Measurements from ENCODE around the gene TENT5C. TPM values are rescaled to one million over a fixed set of nuclear protein-coding genes. Genes with fewer than 3 reads are reported as not detected.

Gene TENT5C
- total and polyA plus RNA-seq, 10 of the 15 experiments (the other 5 are each of a cell fraction or from before 2014, with no cell fraction given): 0.19 to 2.4 (median 0.78) TPM

GRCh38 chr1:117565745-117566455 is 39.9 kb upstream of the TENT5C start:
- no peaks in the 10 kb centered on the region for H3K9me3 ChIP-seq (replicated peaks; ENCODE audit: control insufficient read depth, insufficient read depth, low read length)
- H3K79me2 ChIP-seq (ENCODE audit: control insufficient read depth, insufficient read depth, low read length): no peaks in the 10 kb centered on the region
- no peak overlapping the region for H3K9ac ChIP-seq (ENCODE audit: control insufficient read depth, insufficient read depth, low read length)
- ChIA-PET POLR2A (no interaction called here), CTCF (interaction anchor here (0.7 to 1.1 kb wide), 2 partner anchors 191 to 193 kb away, joined by 3 read pairs; no protein-coding TSS in a partner anchor), RAD21 (ENCODE audit: unreplicated experiment) (no interaction called here), SMC1A (ENCODE audit: uncharacterized antibody, unreplicated experiment) (no interaction called here)
- H3K36me3 ChIP-seq (ENCODE audit: control insufficient read depth in 2 of 2, insufficient read depth in 2 of 2, low read length in 1 of 2): no peaks in the 10 kb centered on the region
- no peak overlapping the region for H2AFZ ChIP-seq (ENCODE audit: control insufficient read depth, low read depth, low read length)
- BruUV-seq (replicated peaks): no TSS peak
- H3K4me1 ChIP-seq (ENCODE audit: control insufficient read depth, insufficient read depth, low read length): no peaks in the 10 kb centered on the region
- TF ChIP-seq HDAC6 (IDR thresholded peaks at IDR 0.05; ENCODE audit: unreplicated experiment): no peak
- no peak for TF ChIP-seq CHD1 (IDR thresholded peaks at IDR 0.05; ENCODE audit: low read depth, low read length)
- TF ChIP-seq IKZF1 (conservative IDR thresholded peaks at IDR 0.05): no peak
- no peak for TF ChIP-seq BCLAF1 (IDR thresholded peaks at IDR 0.05)
- no peak for TF ChIP-seq NFYB (IDR thresholded peaks at IDR 0.05; ENCODE audit: insufficient read depth, low read depth, low read length)
- TF ChIP-seq PKNOX1 (IDR thresholded peaks at IDR 0.05): no peak
- no peak for TF ChIP-seq SREBF1 (IDR thresholded peaks at IDR 0.05; ENCODE audit: low read length)
- no peak for TF ChIP-seq EED (IDR thresholded peaks at IDR 0.05; ENCODE audit: low read depth)
- TF ChIP-seq EZH2 (IDR thresholded peaks at IDR 0.05; ENCODE audit: borderline replicate concordance, control insufficient read depth, low read depth, low read length): no peak
- no peak for TF ChIP-seq GATAD2B (conservative IDR thresholded peaks at IDR 0.05; ENCODE audit: low read depth)
- TF ChIP-seq ZNF384 (IDR thresholded peaks at IDR 0.05; ENCODE audit: borderline replicate concordance, low read depth, low read length): no peak
- TF ChIP-seq IRF3 (IDR thresholded peaks at IDR 0.05): no peak
- DNase-seq (ENCODE audit: low read depth, low spot score) (no peak), ATAC-seq (no peak), FAIRE-seq (no peak)
- peaks cover 0 to 6% of the 10 kb centered on the region in 2 experiments; a peak in 3 of 4 replicates for H3K27me3 ChIP-seq (replicated peaks in 1 of 2; ENCODE audit: control insufficient read depth in 2 of 2, insufficient read depth in 2 of 2, low read length in 1 of 2)
- no peak overlapping the region for H3K4me2 ChIP-seq (ENCODE audit: control insufficient read depth, insufficient read depth)
- H3K4me3 ChIP-seq: no peak overlapping the region
- WGBS (ENCODE audit: insufficient coverage, insufficient replicate concordance, low lambda C conversion rate, missing lambda C conversion rate): 44% methylated on average over 8 of the region's 8 CpGs
- intact Hi-C loops (cut with micrococcal nuclease; ENCODE audit: unreplicated experiment): no loop called here
- H4K20me1 ChIP-seq (ENCODE audit: control insufficient read depth, insufficient read depth): peaks cover 3% of the 10 kb centered on the region
- H3K27ac ChIP-seq (ENCODE audit: control insufficient read depth, insufficient read depth): no peak overlapping the region
- in situ Hi-C loops (cut with MboI): no loop called here

Measured in GM12878 (cell line).